Measurements from ENCODE around the gene MYH15. TPM values are rescaled to one million over a fixed set of nuclear protein-coding genes. Genes with fewer than 3 reads are reported as not detected.

Gene MYH15
- total RNA-seq, 1 experiment from 2014 or later: 7.3 TPM

DNA sequence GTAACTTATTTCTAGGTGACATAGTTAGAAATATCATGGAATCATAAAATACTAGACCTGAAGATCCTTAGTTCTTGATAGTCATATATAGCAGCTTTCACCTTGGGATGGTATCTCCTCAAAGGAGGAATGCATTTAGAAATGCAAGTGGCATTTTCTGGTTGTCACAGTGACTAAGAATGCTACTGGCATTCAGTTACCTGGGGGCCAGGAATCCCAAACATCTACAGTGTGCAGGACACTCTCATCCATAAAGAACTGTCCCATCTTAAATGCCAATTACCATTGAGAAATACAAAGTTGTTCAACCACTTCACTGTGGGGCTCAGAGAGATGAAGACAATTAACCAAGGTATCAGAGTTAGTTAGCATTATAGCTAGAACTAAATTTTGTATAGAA, 36.7 kb downstream of the MYH15 start:
- no peak for DNase-seq (ENCODE audit: low read depth)

GRCh38 chr3:108472001-108472591, 38.3 kb downstream of the MYH15 start:
- DNase-seq (ENCODE audit: low read depth): peak; percentile 100

DNA sequence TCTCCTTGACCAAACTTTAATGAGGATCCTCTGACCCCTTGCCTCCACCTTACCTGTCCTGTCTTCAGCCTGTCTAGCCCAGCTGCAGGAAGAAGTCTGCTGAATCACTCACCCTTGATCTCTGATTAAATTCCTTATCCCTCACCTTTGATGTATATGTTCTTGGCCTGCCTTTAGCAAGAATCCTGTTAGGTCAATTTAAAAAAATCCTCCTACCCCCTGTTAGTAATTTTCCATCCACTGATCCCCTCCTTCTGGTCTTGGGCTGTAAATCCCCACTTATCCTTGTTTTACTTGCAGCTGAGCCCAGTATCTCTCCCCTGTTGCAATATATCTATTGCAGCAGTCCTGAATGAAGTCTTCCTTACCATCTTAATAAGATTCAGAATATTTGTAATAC, 39.0 kb downstream of the MYH15 start:
- DNase-seq (ENCODE audit: low read depth): peak; percentile 69

GRCh38 chr3:108469126-108469525, 41.3 kb downstream of the MYH15 start:
- no peak for DNase-seq (ENCODE audit: low read depth)

- DNase-seq (ENCODE audit: low read depth): no peak
Measured at GRCh38 chr3:108468577-108468976, 41.8 kb downstream of the MYH15 start.

GRCh38 chr3:108462899-108463298, 47.5 kb downstream of the MYH15 start:
- DNase-seq (ENCODE audit: low read depth): peak; percentile 64

DNA sequence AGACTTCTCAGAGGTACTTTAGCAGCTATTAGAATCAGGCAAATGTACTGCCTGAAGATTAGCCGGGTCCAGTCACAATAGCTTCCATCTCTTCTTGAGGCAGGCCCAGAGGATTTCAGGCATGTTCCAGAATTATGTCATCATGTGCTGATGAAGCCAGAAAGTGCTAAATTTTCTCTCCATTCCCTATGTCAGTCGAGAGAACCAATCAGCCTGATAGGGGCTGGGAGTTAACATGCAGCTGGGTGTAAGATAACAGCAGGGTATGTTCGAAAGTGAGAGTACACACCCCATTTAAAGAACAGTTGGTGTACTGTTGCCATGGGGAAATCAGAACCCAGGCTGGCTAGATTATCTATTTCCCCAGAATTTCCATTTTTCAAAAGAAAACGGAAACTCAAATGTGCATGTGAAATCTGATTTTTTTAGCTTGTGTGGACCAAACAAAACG, 48.7 kb downstream of the MYH15 start:
- DNase-seq (ENCODE audit: low read depth): no peak

- DNase-seq (ENCODE audit: low read depth): no peak
Measured at GRCh38 chr3:108459225-108459624, 51.2 kb downstream of the MYH15 start.

GRCh38 chr3:108455212-108455705, 55.1 kb downstream of the MYH15 start:
- DNase-seq (ENCODE audit: low read depth): peak; percentile 44

GRCh38 chr3:108453565-108453964, 56.8 kb downstream of the MYH15 start:
- peak; percentile 39 for DNase-seq (ENCODE audit: low read depth)

- peak; percentile 66 for DNase-seq (ENCODE audit: low read depth)
Measured at GRCh38 chr3:108450444-108450843, 60.0 kb downstream of the MYH15 start.

- DNase-seq (ENCODE audit: low read depth): no peak
Measured at GRCh38 chr3:108448593-108448992, 61.8 kb downstream of the MYH15 start.

GRCh38 chr3:108447096-108447847, 63.1 kb downstream of the MYH15 start:
- no peak for DNase-seq (ENCODE audit: low read depth)

DNA sequence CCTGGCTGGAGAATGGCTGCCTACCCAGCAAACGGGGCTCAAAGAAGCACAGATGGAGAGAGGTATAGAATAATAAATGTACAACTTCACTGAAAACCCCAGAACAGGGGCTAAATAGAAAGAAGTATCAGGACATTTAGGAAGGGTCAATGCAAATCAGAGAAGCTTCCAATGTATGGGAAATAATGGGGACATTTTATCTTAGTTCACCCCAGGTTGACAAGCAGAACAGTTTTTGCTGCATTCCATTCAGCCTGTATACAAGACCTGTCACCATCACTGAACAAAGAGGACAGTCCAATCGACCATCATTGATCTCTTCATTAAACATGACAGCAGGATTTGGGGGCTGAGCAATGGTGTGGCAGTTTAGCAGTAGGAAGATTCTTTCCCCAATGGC, 68.1 kb downstream of the MYH15 start:
- DNase-seq (ENCODE audit: low read depth): no peak

DNA sequence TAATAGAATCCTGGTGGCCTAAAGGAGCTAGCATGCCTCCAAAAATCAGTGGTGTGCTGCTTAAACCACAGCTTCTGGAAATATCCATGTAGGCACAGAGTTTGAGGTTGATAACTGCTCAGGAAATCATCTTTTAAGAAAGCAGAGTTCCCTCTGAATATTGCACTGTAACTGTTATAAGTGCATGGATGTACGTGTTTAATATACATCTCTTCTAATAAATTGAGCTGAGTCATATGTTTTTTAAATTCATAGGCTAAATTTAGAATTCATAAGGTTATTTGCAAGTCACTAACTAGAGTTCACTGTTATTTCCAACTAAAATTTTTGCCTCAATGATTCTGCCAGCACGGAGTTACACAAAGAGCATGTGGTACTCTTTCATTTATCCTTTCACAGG, 68.9 kb downstream of the MYH15 start:
- DNase-seq (ENCODE audit: low read depth): no peak

DNA sequence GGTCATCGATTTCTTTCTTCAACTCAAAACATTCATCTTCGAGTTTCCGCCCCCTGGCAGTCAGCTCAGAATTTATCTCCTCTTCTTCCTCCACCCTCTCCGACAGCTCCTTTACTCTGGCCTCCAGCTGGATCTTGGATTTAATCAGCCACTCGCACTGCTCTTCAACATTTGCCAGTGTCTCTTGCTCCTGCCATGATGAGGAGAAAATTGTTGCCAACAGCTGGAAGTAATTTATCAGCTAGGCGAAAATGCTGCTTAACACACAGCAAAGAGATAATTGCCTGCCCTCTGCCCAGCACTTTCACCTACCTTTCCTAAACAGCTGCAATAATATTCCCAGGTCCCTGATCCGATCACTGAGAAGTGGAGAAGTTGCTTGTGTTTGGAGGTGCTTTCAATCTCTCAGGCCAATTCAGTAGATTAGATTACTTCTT, 69.3 kb downstream of the MYH15 start:
- DNase-seq (ENCODE audit: low read depth): no peak

DNA sequence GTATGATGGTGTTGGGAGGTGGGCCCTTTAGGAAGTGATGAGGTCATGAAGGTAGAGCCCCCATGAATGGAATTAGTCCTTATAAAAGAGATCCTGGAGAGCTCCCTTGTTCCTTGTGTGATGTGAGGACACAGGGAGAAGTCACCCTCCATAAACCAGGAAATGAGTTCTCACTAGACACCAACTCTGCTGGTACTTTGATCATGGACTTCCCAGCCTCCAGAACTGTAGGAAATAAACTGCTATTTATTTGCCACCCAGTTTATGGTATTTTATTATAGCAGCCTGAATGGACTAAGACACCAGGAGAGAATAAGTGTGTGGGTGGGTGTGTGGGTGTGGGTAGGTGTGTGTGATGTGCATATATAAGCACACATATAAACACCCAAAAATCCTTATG, 71.9 kb downstream of the MYH15 start:
- no peak for DNase-seq (ENCODE audit: low read depth)

DNA sequence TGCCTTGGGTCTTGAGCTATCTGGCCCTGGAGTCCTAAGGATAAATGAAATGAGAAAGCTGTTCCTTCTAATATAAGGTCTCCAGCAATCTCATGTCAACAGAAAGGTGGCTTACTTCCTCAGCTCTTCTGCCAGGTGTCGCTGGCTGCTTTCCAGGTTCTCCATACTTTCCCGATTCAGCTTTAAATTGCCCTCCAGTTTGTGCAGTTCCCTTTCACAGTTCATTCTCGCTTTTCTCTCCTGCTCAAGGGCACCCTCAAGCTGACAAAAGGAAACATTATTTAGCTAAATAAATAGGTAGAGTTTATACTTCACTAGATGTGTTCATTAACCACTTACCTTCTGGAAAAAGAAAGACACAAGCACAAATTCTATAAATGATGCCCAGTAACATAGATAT, 73.0 kb downstream of the MYH15 start:
- DNase-seq (ENCODE audit: low read depth): no peak

- no peak for DNase-seq (ENCODE audit: low read depth)
Measured at GRCh38 chr3:108433928-108434327, 76.5 kb downstream of the MYH15 start.

DNA sequence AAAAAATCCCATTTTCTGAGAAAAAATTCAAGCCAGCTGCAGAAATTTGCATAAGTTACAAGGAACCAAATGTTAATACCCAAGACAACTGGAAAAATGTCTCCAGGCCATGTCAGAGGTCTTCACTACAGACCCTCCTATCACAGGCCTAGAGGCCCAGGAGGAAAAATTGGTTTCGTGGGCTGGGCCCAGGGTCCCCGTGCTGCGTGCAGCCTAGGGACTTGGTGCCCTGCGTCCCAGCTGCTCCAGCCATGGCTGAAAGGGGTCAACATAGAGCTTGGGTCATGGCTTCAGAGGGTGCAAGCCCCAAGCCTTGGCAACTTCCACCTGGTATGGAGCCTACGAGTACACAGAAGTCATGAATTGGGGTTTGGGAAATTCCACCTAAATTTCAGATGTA, 78.0 kb downstream of the MYH15 start:
- no peak for DNase-seq (ENCODE audit: low read depth)

- DNase-seq (ENCODE audit: low read depth): peak; percentile 47
Measured at GRCh38 chr3:108430540-108430939, 79.9 kb downstream of the MYH15 start.

DNA sequence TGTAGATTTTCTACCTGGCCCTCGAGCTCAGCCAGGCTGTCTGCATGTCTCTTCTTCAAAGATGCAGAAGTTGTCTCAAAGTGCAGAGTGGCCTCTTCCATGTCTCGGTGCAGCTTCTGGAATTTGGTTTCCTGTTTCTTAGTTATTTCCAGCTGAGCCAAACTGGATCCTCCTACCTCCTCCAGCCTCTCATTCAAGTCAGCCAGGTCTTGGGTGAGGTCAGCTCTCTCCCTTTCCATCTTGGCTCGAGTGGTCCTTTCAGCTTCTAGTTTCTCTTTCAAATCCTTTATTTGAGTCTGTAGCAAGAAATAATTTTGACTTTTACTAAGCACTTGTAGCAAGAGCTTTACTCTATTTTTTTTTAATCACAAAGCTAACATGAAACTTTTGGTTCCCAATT, 81.8 kb downstream of the MYH15 start:
- no peak for DNase-seq (ENCODE audit: low read depth)

DNA sequence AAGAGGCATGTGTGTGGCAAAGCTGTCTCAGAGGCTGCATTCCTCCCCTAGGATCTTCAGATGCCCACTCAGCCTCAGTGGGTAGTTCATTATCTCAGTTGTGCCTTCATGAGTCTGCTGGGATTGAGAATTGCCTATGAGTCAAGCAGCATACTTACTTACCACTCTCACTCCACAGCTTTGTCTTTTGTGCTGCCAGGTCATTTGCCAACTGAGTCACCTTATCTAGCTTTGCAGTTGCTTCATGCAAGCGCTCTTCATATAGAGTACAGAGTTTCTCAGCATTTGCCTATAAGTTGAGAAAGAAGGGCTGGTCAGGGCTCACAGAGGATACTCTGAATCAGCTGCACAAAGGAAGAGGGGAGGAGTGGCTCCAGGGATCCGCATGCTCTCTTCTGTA, 89.5 kb downstream of the MYH15 start:
- peak; percentile 97 for DNase-seq (ENCODE audit: low read depth)
